NCI-H748 (cell line): Measurements from ENCODE around the gene LYRM1.
"Not testable (repeated sequence)": the region's sequence is repeated elsewhere in the genome, so short reads cannot be mapped to it uniquely, and the experiment has no call there.

ENCODE experiments used
- DNase-seq: peaks from one replicate; lab custom pipeline; 2025; ENCODE audit not compliant: unreplicated experiment; lab: John Stamatoyannopoulos, UW

LYRM1 gene

GRCh38 chr16:20973201-20973600 is 72.6 kb downstream of the LYRM1 start:
- not testable (repeated sequence) for DNase-seq
